HEK293T (cell line): ENCODE results near the gene RPUSD1.
"Not testable (repeated sequence)": the region's sequence is repeated elsewhere in the genome, so short reads cannot be mapped to it uniquely, and the experiment has no call there.

Experiments used
- CTCF ChIA-PET: fragments of 350-600 bp; formaldehyde crosslinking; extraction: SDS; loops from one replicate; lab custom pipeline; 2021; ENCODE audit warnings: antibody characterized with exemption, inconsistent platforms; lab: Yijun Ruan, JAX
- POLR2A ChIA-PET: fragments of 350-600 bp; formaldehyde crosslinking; extraction: SDS; loops from one replicate; lab custom pipeline; 2020; ENCODE audit warnings: antibody characterized with exemption, inconsistent platforms; lab: Yijun Ruan, JAX
- DNase-seq: peaks from one replicate; pipeline ENCODE4 v3.0.0; 2012; ENCODE audit warnings: mixed read lengths; ENCODE audit errors: extremely low spot score
- ARNT ChIP-seq: fragments of 450-650 bp; IDR thresholded peaks from 2 replicates; pipeline ENCODE4 v1.6.1; 2017; ENCODE audit warnings: mild to moderate bottlenecking
- BHLHE40 ChIP-seq: fragments of 450-650 bp; IDR thresholded peaks from 2 replicates; pipeline ENCODE4 v1.6.1; 2016; ENCODE audit warnings: mild to moderate bottlenecking, moderate library complexity, borderline replicate concordance
- CTBP1 ChIP-seq: fragments of 450-650 bp; IDR thresholded peaks from 2 replicates; pipeline ENCODE4 v1.6.1; 2016; ENCODE audit warnings: borderline replicate concordance
- ELF4 ChIP-seq: fragments of 450-650 bp; IDR thresholded peaks from 2 replicates; pipeline ENCODE4 v1.6.1; 2017; ENCODE audit warnings: antibody characterized with exemption
- FOXA1 ChIP-seq: fragments of 450-650 bp; IDR thresholded peaks from 2 replicates; pipeline ENCODE4 v1.6.1; 2016; ENCODE audit warnings: mild to moderate bottlenecking
- FOXK2 ChIP-seq: fragments of 450-650 bp; IDR thresholded peaks from 2 replicates; pipeline ENCODE4 v1.6.1; 2016; ENCODE audit warnings: mild to moderate bottlenecking
- FOXM1 ChIP-seq: fragments of 450-650 bp; IDR thresholded peaks from 2 replicates; pipeline ENCODE4 v1.6.1; 2017; ENCODE audit warnings: mild to moderate bottlenecking, borderline replicate concordance
- HDGF ChIP-seq: fragments of 450-650 bp; IDR thresholded peaks from 2 replicates; pipeline ENCODE4 v1.6.1; 2017; ENCODE audit warnings: antibody characterized with exemption, borderline replicate concordance
- L3MBTL2 ChIP-seq: fragments of 450-650 bp; conservative IDR thresholded peaks from 2 replicates; pipeline ENCODE4 v1.6.1; 2016; ENCODE audit warnings: mild to moderate bottlenecking
- LEF1 ChIP-seq: fragments of 450-650 bp; IDR thresholded peaks from 2 replicates; pipeline ENCODE4 v1.6.1; 2017; ENCODE audit warnings: mild to moderate bottlenecking, borderline replicate concordance
- NFRKB ChIP-seq: fragments of 450-650 bp; IDR thresholded peaks from 2 replicates; pipeline ENCODE4 v1.6.1; 2016; ENCODE audit warnings: mild to moderate bottlenecking, moderate library complexity
- PKNOX1 ChIP-seq: fragments of 450-650 bp; IDR thresholded peaks from 2 replicates; pipeline ENCODE4 v1.6.1; 2016
- SP1 ChIP-seq: fragments of 450-650 bp; IDR thresholded peaks from 2 replicates; pipeline ENCODE4 v1.6.1; 2017
- SUZ12 ChIP-seq: fragments of 450-650 bp; IDR thresholded peaks from 2 replicates; pipeline ENCODE4 v1.6.1; 2016; ENCODE audit warnings: mild to moderate bottlenecking
- TARDBP ChIP-seq: fragments of 450-650 bp; IDR thresholded peaks from 2 replicates; pipeline ENCODE4 v1.6.1; 2016
- ZNF384 ChIP-seq: fragments of 450-650 bp; IDR thresholded peaks from 2 replicates; pipeline ENCODE4 v1.6.1; 2016

RPUSD1 gene

GRCh38 chr16:821751-822150, 33.6 kb upstream of the RPUSD1 start:
- POLR2A ChIA-PET, result no interaction called here
- DNase-seq, result no peak
- CTCF ChIA-PET, result no interaction called here
- no peak for TF ChIP-seq BHLHE40
- TF ChIP-seq FOXA1, result no peak
- no peak for TF ChIP-seq SP1
- no peak for TF ChIP-seq LEF1
- TF ChIP-seq NFRKB, result no peak
- no peak for TF ChIP-seq HDGF
- no peak for TF ChIP-seq ZNF384
- no peak for TF ChIP-seq FOXK2
- no peak for TF ChIP-seq ARNT
- TF ChIP-seq ELF4, result no peak
- no peak for TF ChIP-seq PKNOX1
- no peak for TF ChIP-seq SUZ12
- TF ChIP-seq FOXM1, result no peak
- no peak for TF ChIP-seq L3MBTL2
- TF ChIP-seq TARDBP, result no peak
- TF ChIP-seq CTBP1, result no peak

DNA sequence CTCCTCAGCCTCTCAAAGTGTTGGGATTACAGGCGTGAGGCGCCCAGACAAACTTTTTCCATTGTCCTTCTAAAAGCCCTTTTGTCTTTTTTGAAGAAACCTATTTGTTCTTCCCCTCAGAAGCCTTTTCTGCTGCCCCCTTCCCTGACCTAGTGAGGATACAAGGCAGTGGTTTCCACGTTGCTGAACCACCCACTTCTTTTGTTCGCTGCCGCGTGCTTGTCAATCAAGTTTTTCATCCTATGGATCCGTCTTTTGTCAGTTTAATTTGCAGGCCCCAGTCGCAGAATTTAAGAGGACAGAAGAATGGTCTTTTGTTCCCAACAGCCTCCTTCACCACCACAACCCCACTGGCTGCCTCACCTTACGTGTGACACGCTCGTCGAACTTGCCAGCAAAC, 32.6 kb upstream of the RPUSD1 start:
- TF ChIP-seq FOXA1 (no peak), ARNT (no peak), CTBP1 (no peak), ELF4 (no peak)
- CTCF ChIA-PET, result no interaction called here
- POLR2A ChIA-PET, result no interaction called here
- no peak for DNase-seq

DNA sequence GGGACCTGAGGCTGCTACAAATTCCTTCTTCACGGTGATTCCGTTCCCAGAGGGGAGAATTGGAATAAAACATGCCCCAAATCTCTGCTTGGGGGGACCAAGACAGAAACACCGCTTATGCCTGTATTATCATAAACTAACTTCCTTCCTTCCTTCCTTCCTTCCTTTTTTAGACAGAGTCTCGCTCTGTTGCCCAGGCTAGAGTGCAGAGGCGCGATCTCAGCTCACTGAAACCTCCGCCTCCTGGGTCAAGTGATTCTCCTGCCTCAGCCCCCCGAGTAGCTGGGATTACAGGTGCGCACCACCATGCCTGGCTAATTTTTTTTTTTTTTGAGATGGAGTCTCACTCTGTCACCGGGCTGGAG, 31.8 kb upstream of the RPUSD1 start:
- CTCF ChIA-PET, POLR2A ChIA-PET, DNase-seq: not testable (repeated sequence)

GRCh38 chr16:819336-820043, 31.3 kb upstream of the RPUSD1 start:
- DNase-seq, result no peak
- TF ChIP-seq TARDBP, result no peak
- no peak for TF ChIP-seq LEF1
- no peak for TF ChIP-seq ZNF384
- TF ChIP-seq FOXK2, result no peak
- CTCF ChIA-PET, result no interaction called here
- POLR2A ChIA-PET, result no interaction called here

DNA sequence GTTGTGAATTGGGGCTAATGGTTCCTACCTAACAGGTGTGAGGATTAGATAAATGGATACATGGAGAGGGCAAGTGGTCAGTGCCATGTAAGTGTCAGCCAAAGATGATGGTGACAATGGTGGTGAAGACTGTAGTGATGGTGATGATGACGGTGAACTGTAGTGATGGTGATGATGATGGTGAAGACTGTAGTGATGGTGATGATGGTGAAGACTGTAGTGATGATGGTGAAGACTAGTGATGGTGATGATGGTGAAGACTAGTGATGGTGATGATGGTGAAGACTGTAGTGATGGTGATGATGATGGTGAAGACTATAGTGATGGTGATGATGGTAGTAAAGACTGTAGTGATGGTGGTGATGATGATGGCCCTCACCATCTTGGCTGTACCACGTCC, 30.4 kb upstream of the RPUSD1 start:
- CTCF ChIA-PET, result no interaction called here
- POLR2A ChIA-PET, result no interaction called here
- DNase-seq, result no peak
- TF ChIP-seq TARDBP (no peak), ELF4 (no peak), SUZ12 (no peak), HDGF (no peak), ZNF384 (no peak), SP1 (no peak), FOXA1 (no peak), CTBP1 (no peak), ARNT (no peak), FOXM1 (no peak), FOXK2 (no peak), LEF1 (no peak), NFRKB (no peak), PKNOX1 (no peak)

DNA sequence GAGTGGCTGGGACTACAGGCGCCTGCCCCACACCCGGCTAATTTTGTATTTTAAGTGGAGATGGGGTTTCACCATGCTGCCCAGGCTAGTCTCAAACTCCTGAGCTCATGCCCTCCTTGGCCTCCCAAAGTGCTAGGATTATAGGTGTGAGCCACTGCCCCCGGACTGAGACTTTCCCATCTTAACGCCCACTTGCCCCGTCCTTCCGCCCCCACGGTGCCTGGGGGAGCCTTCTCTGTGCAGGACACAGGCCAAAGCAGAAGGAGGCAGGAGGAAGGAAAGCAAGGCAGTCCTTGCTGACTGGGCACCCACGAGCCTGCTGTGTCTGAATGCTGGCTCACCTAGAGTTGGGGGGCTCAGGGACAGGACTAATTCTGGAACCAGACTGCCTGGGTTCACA, 30.0 kb upstream of the RPUSD1 start:
- CTCF ChIA-PET, result no interaction called here
- POLR2A ChIA-PET, result no interaction called here
- TF ChIP-seq SUZ12 (no peak), ZNF384 (no peak), FOXM1 (no peak), L3MBTL2 (no peak)
- no peak for DNase-seq

GRCh38 chr16:817001-817906, 29.1 kb upstream of the RPUSD1 start:
- TF ChIP-seq BHLHE40, result no peak
- no peak for TF ChIP-seq LEF1
- TF ChIP-seq FOXM1, result no peak
- TF ChIP-seq NFRKB, result no peak
- TF ChIP-seq SP1, result no peak
- no peak for TF ChIP-seq ELF4
- no peak for TF ChIP-seq SUZ12
- TF ChIP-seq L3MBTL2, result no peak
- TF ChIP-seq PKNOX1, result no peak
- no peak for TF ChIP-seq TARDBP
- TF ChIP-seq CTBP1, result no peak
- TF ChIP-seq ZNF384, result no peak
- ChIA-PET CTCF (no interaction called here), POLR2A (interaction anchor here (0.6 kb wide), 1 partner anchor 60 kb away, joined by 4 read pairs; no protein-coding TSS in a partner anchor)
- no peak for DNase-seq
